OCI-LY7 (cell line): Measurements from ENCODE around the gene VGLL3. TPM values are rescaled to one million over a fixed set of nuclear protein-coding genes. Genes with fewer than 3 reads are reported as not detected.

Experiments used
- BruUV-seq: library from RNA; stranded (reverse); fragments of 400-500 nt; replicated peaks from 2 replicates; lab custom pipeline; 2021; lab: Mats Ljungman, UMichigan
- CTCF ChIA-PET: fragments of 300-600 bp; sonication (Branson Sonifier 250); formaldehyde crosslinking; loops from one replicate; lab custom pipeline; 2022; ENCODE audit warnings: antibody characterized with exemption; ENCODE audit not compliant: unreplicated experiment; lab: Charles Lee
- POLR2A ChIA-PET: fragments of 300-600 bp; sonication (Branson Sonifier 250); formaldehyde crosslinking; loops from one replicate; lab custom pipeline; 2022; ENCODE audit warnings: antibody characterized with exemption; lab: Charles Lee
- DNase-seq: peaks from one replicate; pipeline ENCODE4 v3.0.0-alpha.2; 2015; ENCODE audit warnings: low spot score
- H2AFZ ChIP-seq: fragments of 200-600 bp; sonication (generic), shearing (Covaris generic); 2 replicates; pipeline ENCODE4 v1.6.1; 2014; ENCODE audit warnings: mild to moderate bottlenecking, antibody characterized with exemption, low read length, moderate library complexity
- H3K27ac ChIP-seq: fragments of 200-600 bp; sonication (generic); 2 replicates; pipeline ENCODE4 v1.5.1; 2014; ENCODE audit warnings: mixed run types, low read depth, mild to moderate bottlenecking, moderate library complexity, low read length, inconsistent platforms; ENCODE audit not compliant: poor library complexity, severe bottlenecking
- H3K36me3 ChIP-seq: fragments of 200-600 bp; sonication (generic); 2 replicates; pipeline ENCODE4 v1.6.1; 2014; ENCODE audit warnings: mild to moderate bottlenecking, antibody characterized with exemption, low read length, moderate library complexity, mixed read lengths; ENCODE audit not compliant: insufficient read depth
- H3K4me1 ChIP-seq: fragments of 200-600 bp; sonication (generic); 2 replicates; pipeline ENCODE4 v1.5.1; 2014; ENCODE audit warnings: mild to moderate bottlenecking, low read length; ENCODE audit not compliant: insufficient read depth, poor library complexity, severe bottlenecking
- H3K4me2 ChIP-seq: fragments of 200-600 bp; sonication (generic); 2 replicates; pipeline ENCODE4 v1.6.1; 2014; ENCODE audit warnings: mild to moderate bottlenecking, low read length
- H3K4me3 ChIP-seq: fragments of 200-600 bp; sonication (generic); 2 replicates; pipeline ENCODE4 v1.5.1; 2014; ENCODE audit warnings: mild to moderate bottlenecking, low read depth, low read length; ENCODE audit not compliant: poor library complexity, severe bottlenecking
- H3K79me2 ChIP-seq: fragments of 200-600 bp; sonication (generic); 2 replicates; pipeline ENCODE4 v1.6.1; 2016; ENCODE audit warnings: low read depth, mild to moderate bottlenecking, low read length, moderate library complexity, mixed read lengths; ENCODE audit not compliant: insufficient read depth
- H3K9me2 ChIP-seq: fragments of 200-600 bp; sonication (generic); 2 replicates; pipeline ENCODE4 v1.6.1; 2016; ENCODE audit warnings: mild to moderate bottlenecking, low read length, mixed read lengths; ENCODE audit not compliant: insufficient read depth
- H3K9me3 ChIP-seq: fragments of 200-600 bp; sonication (generic); 2 replicates; pipeline ENCODE4 v1.6.1; 2014; ENCODE audit warnings: mild to moderate bottlenecking, mixed run types, low read length, mixed read lengths
- H4K20me1 ChIP-seq: fragments of 200-600 bp; sonication (generic); 2 replicates; pipeline ENCODE4 v1.6.1; 2014; ENCODE audit warnings: mild to moderate bottlenecking, antibody characterized with exemption, low read length, moderate library complexity, mixed read lengths; ENCODE audit not compliant: insufficient read depth
- EZH2phosphoT487 ChIP-seq: fragments of 200-600 bp; sonication (generic); IDR thresholded peaks from 2 replicates; pipeline ENCODE4 v1.6.1; 2018; ENCODE audit warnings: low read depth, borderline replicate concordance, mild to moderate bottlenecking, mixed run types, antibody characterized with exemption, low read length, moderate library complexity, mixed read lengths
- intact Hi-C: fragments of 100-400 bp; cut with micrococcal nuclease; formaldehyde crosslinking; loops from one replicate; pipeline ENCODE4 v1.10.0; 2022; ENCODE audit not compliant: unreplicated experiment
- total RNA-seq, 2 experiments: library from RNA; depleted of rRNA in 1 of 2; stranded (reverse); fragments of >200 nt in 1 of 2; shearing (Covaris generic) in 1 of 2; gene quantifications; 2 replicates each; pipeline ENCODE4 v1.2.3, GENCODE V29; 2014 to 2022
- TF ChIP-seq, protein P1 (sequence below): fragments of 200-600 bp; sonication (generic); conservative IDR thresholded peaks from 2 replicates; pipeline ENCODE4 v1.5.1; 2014; ENCODE audit warnings: mild to moderate bottlenecking, antibody characterized with exemption, low read length, moderate library complexity, mixed read lengths

VGLL3 gene
- total RNA-seq, 2 experiments from 2014 or later = not detected

DNA sequence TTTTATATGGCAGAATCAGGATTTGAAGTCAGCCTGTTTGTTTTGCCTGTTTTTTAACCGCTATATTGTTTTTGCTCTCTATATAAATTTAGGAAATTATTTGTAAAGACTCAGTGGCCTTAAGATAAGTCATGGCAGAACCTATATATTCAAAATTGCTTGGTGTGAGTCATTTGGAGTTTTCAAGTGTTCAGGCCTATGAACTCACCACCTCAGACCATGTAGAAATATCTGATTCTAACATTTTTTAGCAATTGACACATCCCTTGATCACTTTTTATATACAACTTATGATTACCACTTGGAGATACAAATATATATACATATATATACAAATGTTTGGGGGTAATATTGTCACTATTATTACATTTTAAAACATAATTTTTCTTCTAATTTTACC lies 95.7 kb downstream of the VGLL3 start:
- intact Hi-C loops = no loop called here
- BruUV-seq = no TSS peak
- Histone ChIP-seq H3K9me3 (no peaks in the 10 kb centered on the region), H3K27ac (no peak overlapping the region), H3K36me3 (no peaks in the 10 kb centered on the region), H3K9me2 (no peaks in the 10 kb centered on the region), H4K20me1 (no peaks in the 10 kb centered on the region), H3K4me3 (no peak overlapping the region), H3K4me1 (no peaks in the 10 kb centered on the region), H3K79me2 (no peaks in the 10 kb centered on the region), H2AFZ (no peak overlapping the region), H3K4me2 (no peak overlapping the region)
- ChIA-PET POLR2A (no interaction called here), CTCF (no interaction called here)
- no peak for TF ChIP-seq EZH2phosphoT487
- TF ChIP-seq, protein P1, sequence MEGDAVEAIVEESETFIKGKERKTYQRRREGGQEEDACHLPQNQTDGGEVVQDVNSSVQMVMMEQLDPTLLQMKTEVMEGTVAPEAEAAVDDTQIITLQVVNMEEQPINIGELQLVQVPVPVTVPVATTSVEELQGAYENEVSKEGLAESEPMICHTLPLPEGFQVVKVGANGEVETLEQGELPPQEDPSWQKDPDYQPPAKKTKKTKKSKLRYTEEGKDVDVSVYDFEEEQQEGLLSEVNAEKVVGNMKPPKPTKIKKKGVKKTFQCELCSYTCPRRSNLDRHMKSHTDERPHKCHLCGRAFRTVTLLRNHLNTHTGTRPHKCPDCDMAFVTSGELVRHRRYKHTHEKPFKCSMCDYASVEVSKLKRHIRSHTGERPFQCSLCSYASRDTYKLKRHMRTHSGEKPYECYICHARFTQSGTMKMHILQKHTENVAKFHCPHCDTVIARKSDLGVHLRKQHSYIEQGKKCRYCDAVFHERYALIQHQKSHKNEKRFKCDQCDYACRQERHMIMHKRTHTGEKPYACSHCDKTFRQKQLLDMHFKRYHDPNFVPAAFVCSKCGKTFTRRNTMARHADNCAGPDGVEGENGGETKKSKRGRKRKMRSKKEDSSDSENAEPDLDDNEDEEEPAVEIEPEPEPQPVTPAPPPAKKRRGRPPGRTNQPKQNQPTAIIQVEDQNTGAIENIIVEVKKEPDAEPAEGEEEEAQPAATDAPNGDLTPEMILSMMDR = no peak
- DNase-seq = no peak

DNA sequence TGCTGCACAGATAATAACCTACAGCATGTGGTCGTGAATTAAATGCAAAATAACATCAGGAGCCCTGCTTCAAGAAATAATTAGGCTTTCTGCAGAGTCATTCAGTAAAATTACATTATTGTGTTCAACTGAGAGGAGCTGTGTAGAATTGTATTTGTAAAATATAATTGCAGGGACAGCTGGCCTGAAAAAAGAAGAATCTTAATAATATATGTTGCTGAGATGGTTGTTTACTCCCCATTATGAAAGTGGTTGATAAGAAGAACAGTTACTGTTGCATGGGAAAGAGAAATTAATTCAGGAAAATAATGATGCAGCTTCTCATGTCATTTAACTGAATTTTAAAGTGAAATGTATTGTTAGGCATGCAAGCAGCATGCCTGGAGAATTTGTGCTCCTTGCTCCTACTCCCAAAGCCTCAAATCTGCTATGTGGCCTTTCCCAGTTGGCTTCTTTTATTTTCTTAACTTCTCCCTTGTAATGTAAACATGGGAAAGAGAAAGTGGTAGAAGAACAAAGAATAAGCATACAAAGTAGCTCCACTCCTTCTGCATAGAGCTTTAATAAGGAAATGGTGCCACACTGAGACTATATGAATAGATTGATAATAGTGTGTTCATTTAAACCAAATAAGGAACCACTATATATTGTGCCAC lies 100.1 kb downstream of the VGLL3 start:
- CTCF ChIA-PET = no interaction called here
- no peak for DNase-seq
- no TSS peak for BruUV-seq

More for the DNA sequence above, 100.1 kb downstream of the VGLL3 start:
- no peak overlapping the region for H3K4me3 ChIP-seq
- no peak overlapping the region for H3K27ac ChIP-seq
- H3K4me2 ChIP-seq = no peak overlapping the region
- POLR2A ChIA-PET = no interaction called here
- H3K4me1 ChIP-seq = no peaks in the 10 kb centered on the region
- no peak overlapping the region for H2AFZ ChIP-seq
- no peaks in the 10 kb centered on the region for H3K79me2 ChIP-seq
- H3K36me3 ChIP-seq = no peaks in the 10 kb centered on the region
- no peaks in the 10 kb centered on the region for H4K20me1 ChIP-seq
- intact Hi-C loops = no loop called here
- no peaks in the 10 kb centered on the region for H3K9me2 ChIP-seq
- no peak for TF ChIP-seq EZH2phosphoT487
- TF ChIP-seq, protein P1 = no peak
- no peaks in the 10 kb centered on the region for H3K9me3 ChIP-seq

Other genes starting within 250 kb of the VGLL3 start
- gene CHMP2B, start 236.2 kb upstream of the VGLL3 start, total RNA-seq (2014; rRNA removed; shearing (Covaris generic)) = 11.5 and 17.5 TPM in 2 replicates
- 31.5 and 32.3 TPM in 2 replicates for gene CHMP2B, start 236.2 kb upstream of the VGLL3 start, total RNA-seq (2022)